Transverse colon (tissue), 4 donors: ENCODE results near the gene AKAIN1. TPM values are rescaled to one million over a fixed set of nuclear protein-coding genes. Genes with fewer than 3 reads are reported as not detected.

Source experiments
- DNase-seq: peaks from one replicate; pipeline ENCODE4 v3.0.0-alpha.2; 2019
- H3K27ac ChIP-seq, 4 donors: fragments of 200-600 bp; sonication (generic); 2 replicates each; pipeline ENCODE4 v1.5.1; 2016 to 2018; ENCODE audit warnings: inconsistent platforms in 4 of 4
- H3K27me3 ChIP-seq: fragments of 200-600 bp; sonication (generic); 2 replicates; pipeline ENCODE4 v1.5.1; 2017; ENCODE audit warnings: inconsistent platforms
- H3K36me3 ChIP-seq, 4 donors: fragments of 200-600 bp; sonication (generic); 2 replicates each; pipeline ENCODE4 v1.5.1; 2017 to 2019; ENCODE audit warnings: inconsistent platforms in 4 of 4
- H3K4me1 ChIP-seq, 4 donors: fragments of 200-600 bp; sonication (generic); 2 replicates each; pipeline ENCODE4 v1.5.1; 2017 to 2020; ENCODE audit warnings: inconsistent platforms in 4 of 4
- H3K4me3 ChIP-seq, 4 donors: fragments of 200-600 bp; sonication (generic); 1 replicate in 1 of 4; 2 replicates in 3 of 4; pipeline versions ENCODE4 v1.5.1 to v1.6.1; 2017 to 2019; ENCODE audit warnings: inconsistent platforms in 4 of 4
- H3K9me3 ChIP-seq, 2 donors: fragments of 200-600 bp; sonication (generic); 2 replicates each; pipeline ENCODE4 v1.5.1; 2017 to 2019; ENCODE audit warnings: inconsistent platforms in 2 of 2
- CTCF ChIP-seq, 5 experiments: fragments of 200-600 bp in 3 of 5; fragments of 450-650 bp in 2 of 5; sonication (generic) in 3 of 5; IDR thresholded peaks; 1 replicate in 2 of 5; 2 replicates in 3 of 5; pipeline ENCODE4 v1.5.1; 2016 to 2017; ENCODE audit warnings: antibody characterized with exemption in 5 of 5, inconsistent platforms in 3 of 5, mild to moderate bottlenecking in 2 of 5, moderate library complexity in 1 of 5
- EP300 ChIP-seq: sonication (generic); formaldehyde crosslinking; IDR thresholded peaks from one replicate; pipeline ENCODE4 v1.6.1; 2017; ENCODE audit warnings: antibody characterized with exemption, low read depth
- POLR2A ChIP-seq: fragments of 450-650 bp; IDR thresholded peaks from one replicate; pipeline ENCODE4 v1.6.1; 2016; ENCODE audit warnings: antibody characterized with exemption, mild to moderate bottlenecking, moderate library complexity
- POLR2AphosphoS5 ChIP-seq, 3 donors: sonication (generic); formaldehyde crosslinking; IDR thresholded peaks; one replicate each; pipeline ENCODE4 v1.6.1; 2016; ENCODE audit warnings: antibody characterized with exemption in 3 of 3
- WGBS, 2 donors: methylation state at CpG; one replicate each; pipeline ENCODE4 v1.1.5; 2018; ENCODE audit warnings: low coverage in 1 of 2; 5-methylcytosine and 5-hydroxymethylcytosine counted together
- in situ Hi-C, 4 donors: fragments of 200-750 bp; cut with MboI; loops; one replicate each; pipeline versions ENCODE4 v1.15.0 to v1.15.1; 2017; ENCODE audit warnings: low sequenced_read_pairs in 3 of 4, low pct_ligation_motif_present in 1 of 4, low pct_unique_long_range_greater_than_20kb in 1 of 4
- intact Hi-C: fragments of 100-400 bp; cut with DNase I; formaldehyde crosslinking; loops from one replicate; pipeline ENCODE4 v1.15.1; 2023; ENCODE audit warnings: low total_unique reads
- total RNA-seq, 4 donors: library from RNA; depleted of rRNA; stranded (reverse); fragments of >200 nt; gene quantifications; one replicate each; pipeline ENCODE4 v1.1.0, GENCODE V29; 2016

The AKAIN1 gene
- total RNA-seq, 4 donors from 2014 or later, result not detected

GRCh38 chr18:5164903-5165302, 32.2 kb downstream of the AKAIN1 start:
- no peaks in the 10 kb centered on the region for H3K36me3 ChIP-seq
- no peaks in the 10 kb centered on the region for H3K4me1 ChIP-seq
- no peak for TF ChIP-seq POLR2A
- TF ChIP-seq EP300, result no peak
- no peak for TF ChIP-seq CTCF (IDR thresholded peaks at IDR 0.05)
- TF ChIP-seq POLR2AphosphoS5 (IDR thresholded peaks at IDR 0.05), result no peak
- no peak overlapping the region for H3K4me3 ChIP-seq
- no peak for DNase-seq
- no peaks in the 10 kb centered on the region for H3K27me3 ChIP-seq
- H3K9me3 ChIP-seq, result no peaks in the 10 kb centered on the region
- in situ Hi-C loops, result no loop called here
- no peak overlapping the region for H3K27ac ChIP-seq
- 74 to 78% methylated on average over 2 of the region's 2 CpGs for WGBS, 2 donors
- intact Hi-C loops, result no loop called here

- no peak for TF ChIP-seq POLR2A
- TF ChIP-seq EP300, result no peak
- no peak for TF ChIP-seq POLR2AphosphoS5 (IDR thresholded peaks at IDR 0.05)
- TF ChIP-seq CTCF (IDR thresholded peaks at IDR 0.05), result no peak
- Histone ChIP-seq H3K4me1 (no peaks in the 10 kb centered on the region), H3K9me3 (no peaks in the 10 kb centered on the region), H3K4me3 (no peak overlapping the region), H3K27me3 (no peaks in the 10 kb centered on the region), H3K36me3 (no peaks in the 10 kb centered on the region), H3K27ac (no peak overlapping the region)
- intact Hi-C loops (no loop called here), in situ Hi-C loops (no loop called here)
- no peak for DNase-seq
These were observed 34.9 kb downstream of the AKAIN1 start for GRCh38 chr18:5162111-5162510.

GRCh38 chr18:5159080-5159479, 38.0 kb downstream of the AKAIN1 start:
- in situ Hi-C loops, result no loop called here

GRCh38 chr18:5158587-5158986, 38.5 kb downstream of the AKAIN1 start:
- TF ChIP-seq CTCF (IDR thresholded peaks at IDR 0.05), result no peak
- no peak for TF ChIP-seq POLR2AphosphoS5 (IDR thresholded peaks at IDR 0.05)
- TF ChIP-seq EP300, result no peak
- TF ChIP-seq POLR2A, result no peak
- intact Hi-C loops (no loop called here), in situ Hi-C loops (no loop called here)
- H3K4me3 ChIP-seq, result no peak overlapping the region
- WGBS, 2 donors, result 74 to 83% methylated on average over 1 to 2 of the region's 2 CpGs
- no peak overlapping the region for H3K27ac ChIP-seq
- H3K27me3 ChIP-seq, result no peaks in the 10 kb centered on the region
- no peaks in the 10 kb centered on the region for H3K9me3 ChIP-seq
- no peaks in the 10 kb centered on the region for H3K36me3 ChIP-seq
- DNase-seq, result no peak
- H3K4me1 ChIP-seq, result no peaks in the 10 kb centered on the region

More at GRCh38 chr18:5159080-5159479, 38.0 kb downstream of the AKAIN1 start:
- Histone ChIP-seq H3K9me3 (no peaks in the 10 kb centered on the region), H3K36me3 (no peaks in the 10 kb centered on the region), H3K4me1 (no peaks in the 10 kb centered on the region), H3K27ac (no peak overlapping the region), H3K4me3 (no peak overlapping the region), H3K27me3 (no peaks in the 10 kb centered on the region)
- TF ChIP-seq POLR2AphosphoS5 (IDR thresholded peaks at IDR 0.05), result no peak
- TF ChIP-seq EP300, result no peak
- TF ChIP-seq POLR2A, result no peak
- no peak for TF ChIP-seq CTCF (IDR thresholded peaks at IDR 0.05)
- WGBS, 2 donors, result 27 to 38% methylated on average over 3 of the region's 3 CpGs
- intact Hi-C loops, result no loop called here
- no peak for DNase-seq
